Common myeloid progenitor, CD34-positive (primary cell): Measurements from ENCODE around the gene RCOR1.

ENCODE experiments used
- CTCF ChIA-PET: fragments of 350-600 bp; sonication (Branson Sonifier 250); formaldehyde crosslinking; loops from one replicate; lab custom pipeline; 2021; ENCODE audit warnings: antibody characterized with exemption; lab: Charles Lee
- POLR2A ChIA-PET: fragments of 350-600 bp; sonication (Branson Sonifier 250); formaldehyde crosslinking; loops from one replicate; lab custom pipeline; 2021; ENCODE audit warnings: antibody characterized with exemption; lab: Charles Lee
- DNase-seq, 3 donors: peaks; one replicate each; pipeline versions ENCODE4 v3.0.0 to v3.0.0-alpha.2; 2013
- H3K27ac ChIP-seq, 2 experiments: 1 replicate in 1 of 2; 2 replicates in 1 of 2; pipeline ENCODE4 v1.7.0; 2013; ENCODE audit warnings: inconsistent platforms in 2 of 2, low read length in 2 of 2, mild to moderate bottlenecking in 2 of 2, low read depth in 1 of 2, moderate library complexity in 1 of 2; ENCODE audit not compliant: severe bottlenecking in 2 of 2, insufficient read depth in 1 of 2, poor library complexity in 1 of 2
- H3K27me3 ChIP-seq, 5 experiments: replicated peaks in 2 of 5; 1 replicate in 3 of 5; 2 replicates in 2 of 5; pipeline versions ENCODE4 v1.6.1 to v1.7.0; 2013; ENCODE audit warnings: low read length in 4 of 5, mild to moderate bottlenecking in 2 of 5, moderate library complexity in 2 of 5, inconsistent platforms in 1 of 5; ENCODE audit not compliant: insufficient read depth in 5 of 5, control insufficient read depth in 4 of 5
- H3K36me3 ChIP-seq, 4 experiments: 1 replicate in 2 of 4; 2 replicates in 2 of 4; pipeline versions ENCODE4 v1.6.1 to v1.7.0; 2013; ENCODE audit warnings: low read length in 3 of 4, control low read depth in 1 of 4, mild to moderate bottlenecking in 1 of 4; ENCODE audit not compliant: control insufficient read depth in 4 of 4, insufficient read depth in 4 of 4
- H3K4me1 ChIP-seq, 4 experiments: 1 replicate in 3 of 4; 2 replicates in 1 of 4; pipeline versions ENCODE4 v1.6.1 to v1.7.1; 2013; ENCODE audit warnings: low read length in 3 of 4, mild to moderate bottlenecking in 3 of 4, control low read depth in 1 of 4, inconsistent platforms in 1 of 4, moderate library complexity in 1 of 4; ENCODE audit not compliant: control insufficient read depth in 4 of 4, insufficient read depth in 4 of 4; ENCODE audit errors: control extremely low read depth in 1 of 4
- H3K4me3 ChIP-seq, 7 experiments: 1 replicate in 4 of 7; 2 replicates in 3 of 7; pipeline versions ENCODE4 v1.5.1 to v1.7.0; 2013; ENCODE audit warnings: mild to moderate bottlenecking in 7 of 7, low read length in 6 of 7, moderate library complexity in 6 of 7, inconsistent platforms in 2 of 7, low read depth in 2 of 7, control low read depth in 1 of 7; ENCODE audit not compliant: insufficient read depth in 4 of 7, control insufficient read depth in 1 of 7; ENCODE audit errors: extremely low read depth in 1 of 7
- H3K9me3 ChIP-seq, 5 experiments: 1 replicate in 4 of 5; 2 replicates in 1 of 5; pipeline versions ENCODE4 v1.6.1 to v1.7.1; 2013; ENCODE audit warnings: low read length in 4 of 5, mild to moderate bottlenecking in 2 of 5, inconsistent platforms in 1 of 5, low read depth in 1 of 5, moderate library complexity in 1 of 5; ENCODE audit not compliant: control insufficient read depth in 4 of 5, insufficient read depth in 2 of 5; ENCODE audit errors: control extremely low read depth in 1 of 5
- WGBS: methylation state at CpG from one replicate; pipeline ENCODE4 v1.1.5; 2013; ENCODE audit not compliant: insufficient coverage; 5-methylcytosine and 5-hydroxymethylcytosine counted together

The RCOR1 gene

DNA sequence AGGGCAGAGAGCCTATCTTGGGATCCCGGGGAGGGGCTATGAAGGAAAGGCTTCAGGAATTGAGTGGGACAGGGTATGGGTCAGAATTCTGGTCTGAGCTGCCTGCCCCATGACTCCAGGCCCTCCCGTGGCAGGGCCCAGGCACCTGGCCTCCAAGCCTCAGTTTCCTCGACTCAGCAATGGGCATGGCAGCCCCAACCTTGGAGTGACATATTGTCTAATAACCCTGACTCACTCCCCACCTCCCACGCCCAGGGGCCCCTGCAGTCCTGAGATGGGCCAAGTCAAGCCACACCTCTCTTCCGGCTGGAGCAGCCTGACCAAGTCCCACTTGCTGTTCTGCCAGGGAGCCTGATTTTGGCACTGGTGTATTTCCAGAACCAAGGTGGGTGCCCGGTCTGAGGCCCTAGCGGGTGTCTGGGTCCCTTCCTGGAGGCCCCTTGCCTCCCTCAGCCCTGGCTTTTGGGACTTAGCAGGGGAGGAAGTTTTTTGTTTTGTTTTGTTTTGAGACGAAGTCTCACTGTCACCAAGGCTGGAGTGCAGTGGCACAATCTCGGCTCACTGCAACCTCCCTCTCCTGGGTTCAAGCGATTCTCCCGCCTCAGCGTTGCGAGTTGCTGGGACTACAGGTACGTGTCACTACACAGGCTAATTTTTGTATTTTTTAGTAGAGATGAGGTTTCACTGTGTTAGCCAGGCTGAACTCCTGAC lies 40.3 kb upstream of the RCOR1 start:
- Histone ChIP-seq H3K4me3 (no peak overlapping the region), H3K4me1 (peaks cover 0 to 11% (median 10%) of the 10 kb centered on the region in 4 experiments), H3K36me3 (no peaks in the 10 kb centered on the region), H3K9me3 (peaks cover 0 to 4% (median 0%) of the 10 kb centered on the region in 5 experiments), H3K27ac (peak overlapping the region in 1 of 2 experiments; percentile 66), H3K27me3 (peaks cover 0 to 4% (median 0%) of the 10 kb centered on the region in 5 experiments)
- CTCF ChIA-PET: no interaction called here
- POLR2A ChIA-PET: no interaction called here
- 81% methylated on average over 8 of the region's 14 CpGs for WGBS
- DNase-seq: no peak

- no peaks in the 10 kb centered on the region for H3K27me3 ChIP-seq
- peak overlapping the region; percentile 77 to 79 for H3K27ac ChIP-seq
- 7% methylated on average over 94 of the region's 94 CpGs for WGBS
- H3K36me3 ChIP-seq: no peaks in the 10 kb centered on the region
- no peaks in the 10 kb centered on the region for H3K9me3 ChIP-seq
- DNase-seq: peak; percentile 63 to 87 (median 80)
- ChIA-PET CTCF (interaction anchor here (1.1 kb wide), 1 partner anchor 30 kb away, joined by 3 read pairs; no protein-coding TSS in a partner anchor), POLR2A (no interaction called here)
- H3K4me1 ChIP-seq: peaks cover 0 to 12% (median 10%) of the 10 kb centered on the region in 4 experiments
- H3K4me3 ChIP-seq: peak overlapping the region; percentile 60 to 82 (median 69)
Measured at GRCh38 chr14:102554821-102555819, 37.3 kb upstream of the RCOR1 start.

GRCh38 chr14:102556098-102556677 lies 36.3 kb upstream of the RCOR1 start:
- 94% methylated on average over 5 of the region's 14 CpGs for WGBS
- H3K27ac ChIP-seq: no peak overlapping the region
- ChIA-PET POLR2A (no interaction called here), CTCF (interaction anchor here (1.1 kb wide), 1 partner anchor 31 kb away, joined by 3 read pairs; no protein-coding TSS in a partner anchor)
- no peaks in the 10 kb centered on the region for H3K9me3 ChIP-seq
- H3K4me3 ChIP-seq: peak overlapping the region in 1 of 7 experiments; percentile 77
- no peaks in the 10 kb centered on the region for H3K27me3 ChIP-seq
- no peaks in the 10 kb centered on the region for H3K36me3 ChIP-seq
- no peak for DNase-seq
- H3K4me1 ChIP-seq: peaks cover 0 to 21% (median 18%) of the 10 kb centered on the region in 4 experiments

DNA sequence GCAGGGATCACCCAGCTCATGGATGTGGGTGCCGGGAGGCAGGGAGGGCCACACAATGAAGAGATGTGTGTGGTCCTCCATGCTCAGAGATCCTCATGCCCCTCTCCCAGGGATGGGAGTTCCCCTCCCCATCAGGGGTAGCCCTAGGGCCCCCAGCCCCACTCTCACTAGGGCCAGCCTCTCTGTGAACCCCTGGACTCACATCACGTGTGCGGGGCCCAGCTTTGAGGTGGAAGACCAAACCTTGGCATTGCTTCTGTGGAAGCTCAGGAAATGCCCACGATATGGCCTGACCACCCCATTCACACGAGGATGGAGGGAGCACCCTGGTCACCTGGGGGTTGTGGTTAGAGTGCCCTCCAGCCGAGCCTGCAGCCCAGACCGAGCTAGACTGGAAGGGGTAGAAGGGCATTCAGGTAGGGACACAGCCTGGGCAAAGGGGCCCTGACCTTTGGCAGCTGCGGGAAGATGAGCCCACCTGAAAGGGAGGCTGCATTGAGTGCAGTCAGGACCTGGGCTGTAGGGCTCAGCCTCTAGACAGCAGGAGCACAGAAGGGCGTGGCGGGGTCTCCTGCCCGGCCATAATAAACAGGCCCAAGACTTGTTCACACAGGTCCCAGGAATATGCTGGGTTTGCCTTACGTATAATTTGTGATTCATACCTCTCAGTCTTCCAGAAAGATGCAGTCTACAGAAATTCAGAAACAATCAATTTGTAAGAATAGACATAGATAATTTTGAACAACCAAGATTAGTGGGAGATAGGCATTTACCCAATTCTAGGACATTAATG lies 34.8 kb upstream of the RCOR1 start:
- no peaks in the 10 kb centered on the region for H3K36me3 ChIP-seq
- H3K4me1 ChIP-seq: peaks cover 0 to 21% (median 16%) of the 10 kb centered on the region in 4 experiments
- H3K27ac ChIP-seq: no peak overlapping the region
- no peaks in the 10 kb centered on the region for H3K9me3 ChIP-seq
- no peaks in the 10 kb centered on the region for H3K27me3 ChIP-seq
- ChIA-PET CTCF (no interaction called here), POLR2A (interaction anchor here (1.0 kb wide), 1 partner anchor 37 kb away, joined by 3 read pairs; no protein-coding TSS in a partner anchor)
- no peak for DNase-seq
- 92% methylated on average over 12 of the region's 12 CpGs for WGBS
- no peak overlapping the region for H3K4me3 ChIP-seq

- 75% methylated on average over 4 of the region's 4 CpGs for WGBS
- H3K4me3 ChIP-seq: no peak overlapping the region
- no peaks in the 10 kb centered on the region for H3K9me3 ChIP-seq
- POLR2A ChIA-PET: interaction anchor here (1.0 kb wide), 1 partner anchor 36 kb away, joined by 3 read pairs; no protein-coding TSS in a partner anchor
- peaks cover 0 to 21% (median 15%) of the 10 kb centered on the region in 4 experiments for H3K4me1 ChIP-seq
- no peak overlapping the region for H3K27ac ChIP-seq
- no peaks in the 10 kb centered on the region for H3K27me3 ChIP-seq
- H3K36me3 ChIP-seq: no peaks in the 10 kb centered on the region
- CTCF ChIA-PET: no interaction called here
- DNase-seq: no peak
Measured at GRCh38 chr14:102558556-102558955, 33.9 kb upstream of the RCOR1 start.
